H9 (cell line): ENCODE measurements around the gene CYP17A1. TPM values are rescaled to one million over a fixed set of nuclear protein-coding genes. Genes with fewer than 3 reads are reported as not detected.

Experiments
- DNase-seq: peaks from one replicate; pipeline ENCODE4 v3.0.0-alpha.2; 2017
- H2AFZ ChIP-seq: one replicate; pipeline ENCODE4 v1.6.1; 2013; ENCODE audit warnings: mild to moderate bottlenecking, low read length, control low read depth, moderate library complexity
- H2AK5ac ChIP-seq: 2 replicates; pipeline ENCODE4 v1.6.1; 2013; ENCODE audit warnings: low read length, control low read depth, mixed read lengths; ENCODE audit not compliant: insufficient read length
- H2BK120ac ChIP-seq: one replicate; pipeline ENCODE4 v1.6.1; 2013; ENCODE audit warnings: low read depth, mild to moderate bottlenecking, low read length, control low read depth, inconsistent platforms; ENCODE audit not compliant: poor library complexity, severe bottlenecking
- H2BK12ac ChIP-seq: 2 replicates; pipeline ENCODE4 v1.6.1; 2013; ENCODE audit warnings: low read length, control low read depth, mixed read lengths, low read depth; ENCODE audit not compliant: insufficient read length
- H2BK15ac ChIP-seq: 2 replicates; pipeline ENCODE4 v1.6.1; 2013; ENCODE audit warnings: low read depth, low read length, control low read depth
- H2BK20ac ChIP-seq: one replicate; pipeline ENCODE4 v1.6.1; 2013; ENCODE audit warnings: low read depth, mild to moderate bottlenecking, low read length, control low read depth, inconsistent platforms; ENCODE audit not compliant: poor library complexity, severe bottlenecking
- H2BK5ac ChIP-seq: 2 replicates; pipeline ENCODE4 v1.6.1; 2013; ENCODE audit warnings: low read length, control low read depth, mixed read lengths; ENCODE audit not compliant: insufficient read length
- H3K14ac ChIP-seq: 2 replicates; pipeline ENCODE4 v1.6.1; 2013; ENCODE audit warnings: low read length, control low read depth; ENCODE audit not compliant: insufficient read depth
- H3K18ac ChIP-seq: 2 replicates; pipeline ENCODE4 v1.6.1; 2013; ENCODE audit warnings: low read depth, mild to moderate bottlenecking, mixed read lengths, low read length, control low read depth; ENCODE audit not compliant: insufficient read length
- H3K23ac ChIP-seq: 2 replicates; pipeline ENCODE4 v1.6.1; 2013; ENCODE audit warnings: low read length, control low read depth, mixed read lengths, low read depth; ENCODE audit not compliant: insufficient read length
- H3K23me2 ChIP-seq: 2 replicates; pipeline ENCODE4 v1.6.1; 2013; ENCODE audit warnings: low read depth, mild to moderate bottlenecking, mixed read lengths, low read length, control low read depth; ENCODE audit not compliant: insufficient read length, poor library complexity, severe bottlenecking
- H3K27ac ChIP-seq: 2 replicates; pipeline ENCODE4 v1.5.1; 2013; ENCODE audit warnings: low read length, control low read depth, mixed read lengths, low read depth; ENCODE audit not compliant: insufficient read length
- H3K27me3 ChIP-seq: 2 replicates; pipeline ENCODE4 v1.6.1; 2013; ENCODE audit warnings: low read length, control low read depth, inconsistent platforms; ENCODE audit not compliant: insufficient read depth
- H3K4ac ChIP-seq: 2 replicates; pipeline ENCODE4 v1.6.1; 2013; ENCODE audit warnings: low read depth, mild to moderate bottlenecking, control low read depth, inconsistent platforms, low read length, moderate library complexity
- H3K4me1 ChIP-seq: 2 replicates; pipeline ENCODE4 v1.6.1; 2013; ENCODE audit warnings: low read length, control low read depth, inconsistent platforms; ENCODE audit not compliant: insufficient read depth
- H3K4me2 ChIP-seq: 2 replicates; pipeline ENCODE4 v1.6.1; 2013; ENCODE audit warnings: low read length, control low read depth, mixed read lengths; ENCODE audit not compliant: insufficient read length, insufficient read depth
- H3K56ac ChIP-seq: 2 replicates; pipeline ENCODE4 v1.6.1; 2013; ENCODE audit warnings: low read depth, mild to moderate bottlenecking, mixed read lengths, low read length, control low read depth; ENCODE audit not compliant: insufficient read length
- H3K79me1 ChIP-seq: 2 replicates; pipeline ENCODE4 v1.6.1; 2013; ENCODE audit warnings: low read depth, mild to moderate bottlenecking, moderate library complexity, low read length, control low read depth, inconsistent platforms; ENCODE audit not compliant: insufficient read depth, poor library complexity, severe bottlenecking
- H3K79me2 ChIP-seq: 2 replicates; pipeline ENCODE4 v1.6.1; 2013; ENCODE audit warnings: low read length, control low read depth, inconsistent platforms; ENCODE audit not compliant: insufficient read depth
- H3K9ac ChIP-seq: 2 replicates; pipeline ENCODE4 v1.6.1; 2013; ENCODE audit warnings: low read length, control low read depth, mixed read lengths; ENCODE audit not compliant: insufficient read length; ENCODE audit errors: extremely low read depth
- H3K9me3 ChIP-seq: one replicate; pipeline ENCODE4 v1.6.1; 2013; ENCODE audit warnings: low read depth, low read length, inconsistent platforms; ENCODE audit not compliant: control insufficient read depth
- H3T11ph ChIP-seq: one replicate; pipeline ENCODE4 v1.6.1; 2013; ENCODE audit warnings: mild to moderate bottlenecking, low read length, control low read depth, inconsistent platforms
- H4K20me1 ChIP-seq: one replicate; pipeline ENCODE4 v1.6.1; 2013; ENCODE audit not compliant: control insufficient read depth, insufficient read length, insufficient read depth
- H4K5ac ChIP-seq: 2 replicates; pipeline ENCODE4 v1.6.1; 2013; ENCODE audit warnings: low read depth, mild to moderate bottlenecking, mixed read lengths, low read length, control low read depth; ENCODE audit not compliant: insufficient read length
- H4K8ac ChIP-seq: replicated peaks from 2 replicates; pipeline ENCODE4 v1.6.1; 2013; ENCODE audit warnings: low read length, control low read depth, mixed read lengths, low read depth; ENCODE audit not compliant: insufficient read length
- H4K91ac ChIP-seq: 2 replicates; pipeline ENCODE4 v1.6.1; 2013; ENCODE audit warnings: low read depth, mild to moderate bottlenecking, moderate library complexity, mixed read lengths, low read length, control low read depth; ENCODE audit not compliant: insufficient read length
- H3K27ac Mint-ChIP-seq, 3 experiments: 2 replicates in 2 of 3; 3 replicates in 1 of 3; pipeline ENCODE4 v1.8.0; 2020 to 2021; ENCODE audit warnings: mixed read lengths in 3 of 3, mild to moderate bottlenecking in 1 of 3, moderate library complexity in 1 of 3
- H3K27me3 Mint-ChIP-seq: 2 replicates; pipeline ENCODE4 v1.8.0; 2021; ENCODE audit warnings: low read depth, mild to moderate bottlenecking, moderate library complexity, mixed read lengths
- H3K36me3 Mint-ChIP-seq, 3 experiments: 2 replicates in 2 of 3; 3 replicates in 1 of 3; pipeline ENCODE4 v1.8.0; 2020 to 2021; ENCODE audit warnings: low read depth in 3 of 3, mixed read lengths in 3 of 3; ENCODE audit not compliant: insufficient read depth in 1 of 3
- H3K4me1 Mint-ChIP-seq, 2 experiments: 2 replicates each; pipeline ENCODE4 v1.8.0; 2020; ENCODE audit warnings: mixed read lengths in 2 of 2
- H3K4me3 Mint-ChIP-seq, 2 experiments: 2 replicates in 1 of 2; 3 replicates in 1 of 2; pipeline ENCODE4 v1.8.0; 2020 to 2021; ENCODE audit warnings: mild to moderate bottlenecking in 2 of 2, mixed read lengths in 2 of 2, moderate library complexity in 1 of 2
- H3K9me3 Mint-ChIP-seq, 2 experiments: 2 replicates in 1 of 2; 3 replicates in 1 of 2; pipeline ENCODE4 v1.8.0; 2020; ENCODE audit warnings: mild to moderate bottlenecking in 2 of 2, mixed read lengths in 2 of 2, moderate library complexity in 1 of 2
- WGBS: extraction: QIAGEN DNeasy Blood & Tissue Kit; methylation state at CpG from one replicate; pipeline ENCODE4 v1.1.7; 2013; ENCODE audit warnings: missing lambda C conversion rate, low lambda C conversion rate, mixed read lengths; ENCODE audit not compliant: insufficient read length; ENCODE audit errors: extremely low coverage; 5-methylcytosine and 5-hydroxymethylcytosine counted together
- total RNA-seq: library from RNA; stranded (reverse); gene quantifications from 2 replicates; pipeline ENCODE4 v1.2.1, GENCODE V29; 2021
- TF ChIP-seq, protein P1 (sequence below): fragments of 200-600 bp; sonication (generic); conservative IDR thresholded peaks from 3 replicates; pipeline ENCODE4 v1.8.0; 2021; ENCODE audit warnings: antibody characterized with exemption, mild to moderate bottlenecking

The CYP17A1 gene
- total RNA-seq, 1 experiment from 2014 or later: not detected

- TF ChIP-seq, protein P1, sequence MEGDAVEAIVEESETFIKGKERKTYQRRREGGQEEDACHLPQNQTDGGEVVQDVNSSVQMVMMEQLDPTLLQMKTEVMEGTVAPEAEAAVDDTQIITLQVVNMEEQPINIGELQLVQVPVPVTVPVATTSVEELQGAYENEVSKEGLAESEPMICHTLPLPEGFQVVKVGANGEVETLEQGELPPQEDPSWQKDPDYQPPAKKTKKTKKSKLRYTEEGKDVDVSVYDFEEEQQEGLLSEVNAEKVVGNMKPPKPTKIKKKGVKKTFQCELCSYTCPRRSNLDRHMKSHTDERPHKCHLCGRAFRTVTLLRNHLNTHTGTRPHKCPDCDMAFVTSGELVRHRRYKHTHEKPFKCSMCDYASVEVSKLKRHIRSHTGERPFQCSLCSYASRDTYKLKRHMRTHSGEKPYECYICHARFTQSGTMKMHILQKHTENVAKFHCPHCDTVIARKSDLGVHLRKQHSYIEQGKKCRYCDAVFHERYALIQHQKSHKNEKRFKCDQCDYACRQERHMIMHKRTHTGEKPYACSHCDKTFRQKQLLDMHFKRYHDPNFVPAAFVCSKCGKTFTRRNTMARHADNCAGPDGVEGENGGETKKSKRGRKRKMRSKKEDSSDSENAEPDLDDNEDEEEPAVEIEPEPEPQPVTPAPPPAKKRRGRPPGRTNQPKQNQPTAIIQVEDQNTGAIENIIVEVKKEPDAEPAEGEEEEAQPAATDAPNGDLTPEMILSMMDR: no peak
- Histone ChIP-seq H4K91ac (no peak overlapping the region), H2AK5ac (no peak overlapping the region), H2BK20ac (no peak overlapping the region), H3K23me2 (no peaks in the 10 kb centered on the region), H2BK120ac (no peak overlapping the region), H3T11ph (no peak overlapping the region), H3K23ac (no peak overlapping the region), H4K20me1 (no peaks in the 10 kb centered on the region), H4K5ac (no peak overlapping the region), H2AFZ (no peak overlapping the region), H3K79me1 (no peaks in the 10 kb centered on the region), H3K4ac (no peak overlapping the region), H3K56ac (no peak overlapping the region), H3K79me2 (no peaks in the 10 kb centered on the region), H3K14ac (no peak overlapping the region), H3K9me3 (no peaks in the 10 kb centered on the region), H2BK12ac (no peak overlapping the region), H2BK5ac (no peak overlapping the region), H3K27ac (no peak overlapping the region), H3K18ac (no peak overlapping the region), H3K4me2 (no peak overlapping the region), H2BK15ac (no peak overlapping the region), H4K8ac (no peak overlapping the region), H3K4me1 (peaks cover 6% of the 10 kb centered on the region), H3K27me3 (no peaks in the 10 kb centered on the region), H3K9ac (no peak overlapping the region)
- peaks cover 0 to 33% (median 17%) of the 10 kb centered on the region in 3 experiments; a peak in 5 of 7 replicates for H3K36me3 Mint-ChIP-seq
- peaks cover 21 to 28% of the 10 kb centered on the region in 2 experiments for H3K4me1 Mint-ChIP-seq
- DNase-seq: no peak
- no peak overlapping the region; a peak in 1 of 7 replicates for H3K27ac Mint-ChIP-seq
- H3K4me3 Mint-ChIP-seq: no peak overlapping the region
- no peaks in the 10 kb centered on the region for H3K9me3 Mint-ChIP-seq
- no peaks in the 10 kb centered on the region for H3K27me3 Mint-ChIP-seq
- no CpG with 5 or more reads among the region's 17 CpGs for WGBS
These were observed 24.1 kb downstream of the CYP17A1 start for GRCh38 chr10:102813017-102813541.
